GM18505 (cell line): ENCODE results near the gene SCN4A.
"Not testable (repeated sequence)": the region's sequence is repeated elsewhere in the genome, so short reads cannot be mapped to it uniquely, and the experiment has no call there.

Experiments
- ATAC-seq: cut with Tn5 transposase; IDR thresholded peaks from one replicate; pipeline ENCODE4 v1.9.1; 2021; ENCODE audit not compliant: unreplicated experiment
- POLR2A ChIP-seq: IDR thresholded peaks from 4 replicates; pipeline ENCODE4 v1.6.1; 2011; ENCODE audit warnings: borderline replicate concordance; ENCODE audit not compliant: insufficient read depth, insufficient read length; ENCODE audit errors: extremely low read depth

The SCN4A gene

GRCh38 chr17:63925615-63926014 lies 47.1 kb downstream of the SCN4A start:
- peak; percentile 38 for TF ChIP-seq POLR2A
- no peak for ATAC-seq

GRCh38 chr17:63922402-63922801 lies 50.3 kb downstream of the SCN4A start:
- peak; percentile 65 for ATAC-seq

GRCh38 chr17:63920779-63921178 lies 51.9 kb downstream of the SCN4A start:
- not testable (repeated sequence) for ATAC-seq

- ATAC-seq: not testable (repeated sequence)
Observed at GRCh38 chr17:63920050-63920449, 52.7 kb downstream of the SCN4A start.

GRCh38 chr17:63919311-63919723 lies 53.4 kb downstream of the SCN4A start:
- ATAC-seq: no peak
- no peak for TF ChIP-seq POLR2A

- ATAC-seq: not testable (repeated sequence)
Observed at GRCh38 chr17:63918789-63919305, 53.9 kb downstream of the SCN4A start, which contains the start of gene GH1. TSS of gene GH1 (minus strand) at chr17:63918839. CDS start at chr17:63918776, 63 bp downstream.

- no peak for TF ChIP-seq POLR2A
- ATAC-seq: no peak
Observed at GRCh38 chr17:63918305-63918704, 54.4 kb downstream of the SCN4A start.

GRCh38 chr17:63917646-63918045 lies 55.1 kb downstream of the SCN4A start:
- no peak for TF ChIP-seq POLR2A
- ATAC-seq: no peak

- not testable (repeated sequence) for ATAC-seq
Observed at GRCh38 chr17:63917206-63917605, 55.5 kb downstream of the SCN4A start.

- no peak for ATAC-seq
- TF ChIP-seq POLR2A: no peak
Observed at GRCh38 chr17:63916566-63917185, 56.0 kb downstream of the SCN4A start.

GRCh38 chr17:63915753-63916152 lies 57.0 kb downstream of the SCN4A start:
- ATAC-seq: not testable (repeated sequence)

- no peak for TF ChIP-seq POLR2A
- no peak for ATAC-seq
Observed at GRCh38 chr17:63914471-63914870, 58.2 kb downstream of the SCN4A start.

GRCh38 chr17:63911657-63912100 lies 61.0 kb downstream of the SCN4A start:
- no peak for TF ChIP-seq POLR2A
- no peak for ATAC-seq

- TF ChIP-seq POLR2A: no peak
- ATAC-seq: no peak
Observed at GRCh38 chr17:63911041-63911635, 61.6 kb downstream of the SCN4A start, which contains the start of gene CSHL1. TSS of gene CSHL1 (minus strand) at chr17:63911258. CDS start at chr17:63911196, 62 bp downstream.

- no peak for ATAC-seq
- TF ChIP-seq POLR2A: no peak
Observed at GRCh38 chr17:63910096-63910495, 62.6 kb downstream of the SCN4A start.

GRCh38 chr17:63909586-63909985 lies 63.1 kb downstream of the SCN4A start:
- not testable (repeated sequence) for ATAC-seq

GRCh38 chr17:63907161-63907778 lies 65.4 kb downstream of the SCN4A start:
- not testable (repeated sequence) for ATAC-seq

GRCh38 chr17:63904796-63905195 lies 67.9 kb downstream of the SCN4A start:
- not testable (repeated sequence) for ATAC-seq

GRCh38 chr17:63903787-63904201 lies 68.9 kb downstream of the SCN4A start:
- ATAC-seq: not testable (repeated sequence)

- not testable (repeated sequence) for ATAC-seq
Observed at GRCh38 chr17:63901971-63902370, 70.7 kb downstream of the SCN4A start.
